ENCODE data around the gene SACS.
"Not testable (repeated sequence)": the region's sequence is repeated elsewhere in the genome, so short reads cannot be mapped to it uniquely, and the experiment has no call there.

Gene SACS

GRCh38 chr13:23455401-23456185 is 22.1 kb upstream of the SACS start:
- no peak for DNase-seq (ENCODE audit: low spot score)

GRCh38 chr13:23453132-23453531 is 19.6 kb upstream of the SACS start:
- no peak for DNase-seq (ENCODE audit: low spot score)

- no peak for DNase-seq (ENCODE audit: low spot score)
These were observed 17.0 kb upstream of the SACS start for GRCh38 chr13:23450340-23451046.

- DNase-seq (ENCODE audit: low spot score): no peak
These were observed 16.1 kb upstream of the SACS start for GRCh38 chr13:23449398-23450162.

GRCh38 chr13:23447927-23448326 is 14.4 kb upstream of the SACS start:
- DNase-seq (ENCODE audit: low spot score): peak; percentile 63

GRCh38 chr13:23445794-23446193 is 12.3 kb upstream of the SACS start:
- DNase-seq (ENCODE audit: low spot score): no peak

DNA sequence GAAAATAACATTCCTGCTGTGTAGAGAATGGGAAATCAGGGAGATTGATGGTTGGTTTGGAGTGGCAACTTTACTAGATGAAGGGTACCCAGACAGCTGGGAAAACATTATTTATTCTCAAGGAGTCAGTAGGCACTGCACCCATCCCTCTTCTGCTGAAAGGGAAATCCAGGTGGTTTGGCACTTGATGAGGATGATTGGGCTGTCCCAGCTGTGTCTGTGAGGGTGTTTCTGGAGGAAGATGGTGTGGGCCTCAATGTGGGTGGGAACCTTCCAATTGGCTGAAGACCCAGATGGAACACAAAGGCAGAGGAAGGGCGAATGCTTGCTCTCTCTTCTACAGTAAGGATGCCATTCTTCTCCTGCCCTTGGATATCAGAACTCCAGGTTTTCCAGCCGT is 10.4 kb upstream of the SACS start:
- DNase-seq (ENCODE audit: low spot score): no peak

DNA sequence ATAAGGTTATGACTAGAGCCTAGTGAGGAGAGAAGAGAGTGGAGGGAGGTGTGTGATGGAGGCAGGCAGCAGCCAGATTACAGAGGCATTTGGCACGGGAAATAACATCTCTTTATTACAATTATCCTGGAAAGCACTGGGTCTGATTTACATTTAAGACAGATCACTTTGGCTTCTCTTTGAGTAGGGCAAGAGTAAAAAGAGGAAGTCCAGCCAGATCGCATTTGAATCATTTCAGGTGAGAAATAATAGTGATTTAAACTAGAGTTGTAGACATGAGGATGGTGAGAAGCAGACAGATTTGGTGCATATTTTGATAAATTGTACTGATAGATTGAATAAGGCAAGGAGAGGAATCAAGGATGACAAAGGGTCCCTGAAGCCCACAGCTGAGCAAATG is 9.6 kb upstream of the SACS start:
- DNase-seq (ENCODE audit: low spot score): no peak

GRCh38 chr13:23440821-23441618 is 7.5 kb upstream of the SACS start:
- DNase-seq (ENCODE audit: low spot score): no peak

- not testable (repeated sequence) for DNase-seq (ENCODE audit: low spot score)
These were observed 6.8 kb upstream of the SACS start for GRCh38 chr13:23440324-23440723.

- no peak for DNase-seq (ENCODE audit: low spot score)
These were observed 4.4 kb upstream of the SACS start for GRCh38 chr13:23437916-23438315.

DNA sequence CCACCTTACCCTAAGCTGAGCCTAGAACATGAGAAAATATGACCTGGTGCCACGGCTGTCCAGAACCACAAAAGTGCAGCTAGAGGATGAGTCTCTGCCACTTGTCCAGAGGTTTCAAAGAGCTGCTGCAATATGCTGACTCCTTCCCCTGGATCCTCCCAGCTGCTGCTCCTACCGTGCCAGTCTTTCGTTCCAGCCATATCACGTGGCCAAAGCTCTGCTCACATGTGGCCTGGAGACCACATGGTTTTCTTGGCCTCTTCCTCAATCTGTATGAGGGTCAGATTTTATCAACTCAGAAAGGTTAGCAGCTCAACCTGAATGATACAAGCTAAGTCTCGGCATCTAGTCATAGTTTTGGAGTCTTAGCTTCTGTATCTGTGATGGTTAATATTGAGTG is 3.2 kb upstream of the SACS start:
- DNase-seq (ENCODE audit: low spot score): peak; percentile 30

DNA sequence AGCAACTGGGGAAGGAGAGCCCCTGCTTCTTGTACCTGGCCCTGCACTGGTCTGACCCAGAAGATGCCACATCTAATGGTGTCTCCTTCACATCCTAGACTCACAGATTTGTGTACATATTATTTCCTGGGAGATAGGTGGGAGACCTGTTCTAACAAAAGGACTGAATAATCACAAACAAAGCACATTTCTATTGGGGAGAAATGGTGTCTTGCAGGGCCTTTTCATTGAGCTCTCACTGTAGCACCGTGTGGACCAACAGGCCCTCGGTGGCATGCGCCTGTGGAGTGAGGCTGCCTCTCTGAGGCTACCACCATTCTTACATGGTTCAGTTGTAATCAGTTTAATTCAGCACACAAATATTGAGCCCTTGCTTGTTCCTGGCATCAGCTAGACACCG is 989 bp upstream of the SACS start:
- no peak for DNase-seq (ENCODE audit: low spot score)

DNA sequence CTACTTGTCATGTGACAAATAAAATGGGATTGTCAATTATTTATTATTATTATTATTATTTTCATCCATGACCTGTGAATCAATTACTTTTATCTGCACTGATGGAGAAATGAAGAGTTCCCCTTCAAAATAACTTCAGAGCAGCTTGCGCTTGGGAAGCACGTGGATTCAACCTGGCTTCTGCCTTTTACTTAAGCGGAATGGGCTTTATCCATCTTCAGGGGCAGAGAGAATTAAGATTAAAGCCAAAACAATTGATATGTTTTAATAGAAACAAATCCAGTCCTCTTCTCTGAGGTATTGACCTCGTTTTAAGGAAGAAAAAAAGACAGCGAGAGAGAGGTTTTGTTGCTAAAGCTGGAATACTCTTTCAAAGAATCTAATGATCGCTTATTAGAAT is 876 bp downstream of the SACS start:
- DNase-seq (ENCODE audit: low spot score): no peak

- DNase-seq (ENCODE audit: low spot score): no peak
These were observed 2.8 kb downstream of the SACS start for GRCh38 chr13:23430664-23431063.

- no peak for DNase-seq (ENCODE audit: low spot score)
These were observed 5.5 kb downstream of the SACS start for GRCh38 chr13:23427881-23428528.

DNA sequence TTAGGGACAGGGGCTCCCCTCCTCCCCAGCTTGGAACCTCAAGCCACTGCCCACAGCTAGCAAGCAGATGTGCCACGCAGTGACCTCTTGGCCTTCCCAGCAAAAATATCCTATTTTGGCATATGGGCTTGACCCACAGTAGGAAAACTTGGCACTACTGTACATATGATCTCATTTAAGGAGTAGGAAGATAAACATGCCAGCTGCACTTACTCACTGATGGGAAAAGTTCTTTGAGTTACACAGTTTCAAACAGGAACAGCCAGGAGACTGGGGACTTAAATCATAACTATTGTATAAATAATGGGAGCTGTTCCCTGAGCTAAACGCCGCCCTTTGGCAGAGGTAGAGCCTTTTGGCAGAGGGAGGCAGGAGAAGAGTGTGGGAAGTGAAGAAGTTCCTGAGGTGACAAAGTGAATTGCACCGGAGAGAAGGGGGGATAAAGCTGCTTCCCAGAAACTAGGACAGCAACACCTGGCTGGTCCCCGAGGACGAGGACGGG is 6.1 kb downstream of the SACS start:
- peak; percentile 85 for DNase-seq (ENCODE audit: low spot score)

GRCh38 chr13:23421596-23421995 is 11.9 kb downstream of the SACS start:
- DNase-seq (ENCODE audit: low spot score): no peak

GRCh38 chr13:23418776-23419683 is 14.5 kb downstream of the SACS start:
- DNase-seq (ENCODE audit: low spot score): no peak

DNA sequence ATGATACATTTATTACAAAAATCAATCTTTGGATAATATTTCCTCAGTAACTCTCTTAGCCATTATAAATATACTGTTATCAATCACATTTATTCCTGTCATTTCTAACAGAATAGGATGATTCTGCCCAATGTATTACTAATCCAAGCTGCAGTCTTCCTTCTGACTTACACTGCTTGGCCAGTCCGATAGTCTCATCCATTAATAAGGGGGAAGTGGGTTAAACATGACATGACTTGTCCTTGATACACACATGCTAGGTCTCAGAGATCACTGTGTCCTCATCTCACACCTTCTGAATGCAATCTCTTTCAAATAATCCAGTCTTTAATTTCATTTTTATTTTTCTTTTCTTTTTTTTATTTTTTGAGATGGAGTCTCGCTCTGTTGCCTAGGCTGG is 18.8 kb downstream of the SACS start:
- no peak for DNase-seq (ENCODE audit: low spot score)

All from AG08395 (cell line).